BLaER1 (cell line): ENCODE results near the gene AGBL1.

Experiments used
- H3K27ac ChIP-seq: shearing (Covaris generic); formaldehyde crosslinking; 2 replicates; pipeline ENCODE4 v1.8.1; 2022
- H3K27me3 ChIP-seq: shearing (Covaris generic); formaldehyde crosslinking; 2 replicates; pipeline ENCODE4 v1.8.1; 2022
- H3K36me3 ChIP-seq: shearing (Covaris generic); formaldehyde crosslinking; 2 replicates; pipeline ENCODE4 v1.8.1; 2022
- H3K4me1 ChIP-seq: shearing (Covaris generic); formaldehyde crosslinking; 2 replicates; pipeline ENCODE4 v1.8.1; 2022
- H3K4me2 ChIP-seq: shearing (Covaris generic); formaldehyde crosslinking; 2 replicates; pipeline ENCODE4 v1.8.1; 2022
- H3K4me3 ChIP-seq: shearing (Covaris generic); formaldehyde crosslinking; 2 replicates; pipeline ENCODE4 v1.8.1; 2022
- H3K9ac ChIP-seq: shearing (Covaris generic); formaldehyde crosslinking; 2 replicates; pipeline ENCODE4 v1.8.1; 2022
- H3K9me3 ChIP-seq: shearing (Covaris generic); formaldehyde crosslinking; 2 replicates; pipeline ENCODE4 v1.8.1; 2022
- H4K20me1 ChIP-seq: shearing (Covaris generic); formaldehyde crosslinking; 2 replicates; pipeline ENCODE4 v1.8.1; 2022
- Cebpa-rat ChIP-seq: shearing (Covaris generic); IDR thresholded peaks from 2 replicates; pipeline ENCODE4 v1.8.1; 2022

The AGBL1 gene

GRCh38 chr15:86375733-86376280 lies 296.1 kb downstream of the AGBL1 start:
- peaks cover 10% of the 10 kb centered on the region for H3K9me3 ChIP-seq

GRCh38 chr15:86377914-86378313 lies 298.2 kb downstream of the AGBL1 start:
- no peaks in the 10 kb centered on the region for H3K4me1 ChIP-seq
- H3K4me3 ChIP-seq, result no peak overlapping the region
- no peaks in the 10 kb centered on the region for H4K20me1 ChIP-seq
- H3K36me3 ChIP-seq, result no peaks in the 10 kb centered on the region
- no peaks in the 10 kb centered on the region for H3K27me3 ChIP-seq
- TF ChIP-seq Cebpa-rat, result no peak
- no peak overlapping the region for H3K4me2 ChIP-seq
- no peak overlapping the region for H3K9ac ChIP-seq
- H3K9me3 ChIP-seq, result peaks cover 10% of the 10 kb centered on the region
- no peak overlapping the region for H3K27ac ChIP-seq

More at GRCh38 chr15:86375733-86376280, 296.1 kb downstream of the AGBL1 start:
- no peak for TF ChIP-seq Cebpa-rat
- Histone ChIP-seq H3K9ac (no peak overlapping the region), H3K4me2 (no peak overlapping the region), H3K27ac (no peak overlapping the region), H4K20me1 (no peaks in the 10 kb centered on the region), H3K4me3 (no peak overlapping the region), H3K4me1 (no peaks in the 10 kb centered on the region), H3K27me3 (no peaks in the 10 kb centered on the region), H3K36me3 (no peaks in the 10 kb centered on the region)

GRCh38 chr15:86382341-86382740 lies 302.7 kb downstream of the AGBL1 start:
- no peak overlapping the region for H3K27ac ChIP-seq
- H3K4me3 ChIP-seq, result no peak overlapping the region
- no peak overlapping the region for H3K4me2 ChIP-seq
- no peaks in the 10 kb centered on the region for H4K20me1 ChIP-seq
- TF ChIP-seq Cebpa-rat, result no peak
- H3K36me3 ChIP-seq, result no peaks in the 10 kb centered on the region
- H3K4me1 ChIP-seq, result no peaks in the 10 kb centered on the region
- no peak overlapping the region for H3K9ac ChIP-seq
- H3K9me3 ChIP-seq, result no peaks in the 10 kb centered on the region
- H3K27me3 ChIP-seq, result no peaks in the 10 kb centered on the region

GRCh38 chr15:86383611-86384010 lies 303.9 kb downstream of the AGBL1 start:
- Histone ChIP-seq H3K36me3 (no peaks in the 10 kb centered on the region), H4K20me1 (no peaks in the 10 kb centered on the region), H3K27me3 (no peaks in the 10 kb centered on the region), H3K4me1 (no peaks in the 10 kb centered on the region), H3K9ac (no peak overlapping the region), H3K9me3 (no peaks in the 10 kb centered on the region), H3K4me3 (no peak overlapping the region), H3K4me2 (no peak overlapping the region), H3K27ac (no peak overlapping the region)
- TF ChIP-seq Cebpa-rat, result no peak

- Histone ChIP-seq H3K36me3 (no peaks in the 10 kb centered on the region), H3K4me3 (no peak overlapping the region), H3K9me3 (no peaks in the 10 kb centered on the region), H3K4me1 (no peaks in the 10 kb centered on the region), H4K20me1 (no peaks in the 10 kb centered on the region), H3K27me3 (no peaks in the 10 kb centered on the region), H3K4me2 (no peak overlapping the region), H3K27ac (no peak overlapping the region), H3K9ac (no peak overlapping the region)
- TF ChIP-seq Cebpa-rat, result no peak
Observed at GRCh38 chr15:86384186-86384585, 304.5 kb downstream of the AGBL1 start.

GRCh38 chr15:86392296-86392695 lies 312.6 kb downstream of the AGBL1 start:
- Histone ChIP-seq H3K4me2 (no peak overlapping the region), H3K4me1 (no peaks in the 10 kb centered on the region), H3K9me3 (no peaks in the 10 kb centered on the region), H3K27ac (no peak overlapping the region), H3K36me3 (no peaks in the 10 kb centered on the region), H4K20me1 (no peaks in the 10 kb centered on the region), H3K27me3 (no peaks in the 10 kb centered on the region), H3K9ac (no peak overlapping the region), H3K4me3 (no peak overlapping the region)
- no peak for TF ChIP-seq Cebpa-rat

DNA sequence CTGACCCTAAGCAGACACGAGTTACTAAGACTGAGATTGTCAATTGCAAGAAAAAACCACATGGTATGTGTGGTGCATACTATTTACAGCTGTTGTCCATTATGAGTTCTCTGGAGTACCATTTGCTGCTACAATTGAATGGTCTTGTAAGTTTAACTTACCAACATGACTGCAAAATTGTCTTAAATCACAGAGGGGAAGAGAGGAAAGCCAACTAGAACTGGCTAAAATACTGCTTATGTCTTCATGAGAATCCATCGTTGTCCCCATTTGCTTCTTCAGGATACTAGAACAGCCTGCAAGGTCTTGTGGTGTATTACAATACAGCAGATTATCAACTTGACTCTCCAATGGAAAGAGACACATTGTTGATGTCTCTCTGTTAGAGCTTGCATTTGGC lies 313.2 kb downstream of the AGBL1 start:
- no peak overlapping the region for H3K9ac ChIP-seq
- H3K4me3 ChIP-seq, result no peak overlapping the region
- no peaks in the 10 kb centered on the region for H3K9me3 ChIP-seq

DNA sequence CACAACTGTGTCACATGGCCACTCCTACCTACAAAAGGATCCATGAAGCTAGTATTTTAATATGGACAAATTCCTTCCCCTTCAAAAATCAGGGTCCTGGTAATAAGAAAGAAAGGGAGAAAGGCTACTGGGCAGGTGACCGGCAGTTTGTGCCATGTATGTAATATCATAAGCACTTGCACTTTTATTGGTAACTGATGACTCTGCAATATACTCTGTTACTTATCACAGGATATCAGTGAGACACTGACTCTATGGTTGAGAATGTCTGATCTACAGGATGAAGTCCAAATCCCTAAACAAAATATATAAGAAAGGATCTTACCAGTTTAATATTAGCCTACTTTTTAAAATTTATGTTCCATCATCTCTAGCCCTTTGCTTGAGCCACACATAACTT lies 315.2 kb downstream of the AGBL1 start:
- no peak overlapping the region for H3K4me3 ChIP-seq
- H3K4me1 ChIP-seq, result no peaks in the 10 kb centered on the region
- no peak for TF ChIP-seq Cebpa-rat
- no peaks in the 10 kb centered on the region for H3K27me3 ChIP-seq
- no peaks in the 10 kb centered on the region for H3K9me3 ChIP-seq
- no peak overlapping the region for H3K4me2 ChIP-seq
- no peaks in the 10 kb centered on the region for H4K20me1 ChIP-seq
- H3K36me3 ChIP-seq, result no peaks in the 10 kb centered on the region
- no peak overlapping the region for H3K9ac ChIP-seq
- no peak overlapping the region for H3K27ac ChIP-seq

More for the DNA sequence above, 313.2 kb downstream of the AGBL1 start:
- no peaks in the 10 kb centered on the region for H3K27me3 ChIP-seq
- H3K4me2 ChIP-seq, result no peak overlapping the region
- no peak overlapping the region for H3K27ac ChIP-seq
- H4K20me1 ChIP-seq, result no peaks in the 10 kb centered on the region
- no peaks in the 10 kb centered on the region for H3K4me1 ChIP-seq
- TF ChIP-seq Cebpa-rat, result no peak
- H3K36me3 ChIP-seq, result no peaks in the 10 kb centered on the region

DNA sequence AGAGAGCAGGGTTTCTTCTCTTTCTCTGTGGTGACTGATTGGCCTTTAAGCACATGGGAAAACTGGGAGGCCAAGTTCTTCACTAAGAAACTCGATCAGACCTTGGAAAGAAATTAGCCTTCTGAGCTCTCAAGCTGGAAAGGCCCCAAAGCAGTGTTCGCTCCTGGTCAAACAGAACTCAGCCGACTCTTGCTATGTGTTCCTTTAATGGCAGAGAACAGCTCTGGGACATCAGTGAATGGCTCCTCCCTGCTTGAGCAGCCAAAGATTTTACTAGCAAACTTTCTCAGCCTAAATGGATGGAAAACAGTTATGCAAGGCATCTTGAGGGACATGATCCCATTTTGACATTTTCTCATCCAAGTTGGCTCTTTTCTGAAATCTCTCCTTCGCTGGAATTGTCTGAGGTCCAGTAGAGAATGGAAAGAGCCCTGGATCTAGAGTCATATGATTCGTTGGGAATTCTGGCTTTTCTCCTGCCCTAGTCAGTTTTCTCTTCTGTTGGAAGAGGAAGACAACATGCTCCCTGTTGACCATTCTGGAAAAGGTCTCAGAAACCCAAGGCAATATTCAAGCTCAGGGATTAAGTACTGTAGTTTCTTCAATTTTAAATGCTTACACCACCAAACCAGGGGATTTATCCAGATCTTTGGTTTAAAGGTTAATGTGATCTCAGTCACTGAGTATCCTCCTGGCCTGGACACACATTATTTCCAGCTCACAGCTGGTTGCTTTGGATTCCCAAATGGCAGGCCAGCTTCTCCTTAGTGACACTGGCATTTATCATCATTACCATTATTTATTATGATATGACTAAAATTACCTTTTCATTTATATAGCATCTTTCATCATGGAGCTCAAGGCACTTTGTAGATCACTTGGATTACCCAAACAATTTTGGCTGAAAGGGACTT lies 319.6 kb downstream of the AGBL1 start:
- Histone ChIP-seq H3K4me1 (no peaks in the 10 kb centered on the region), H3K36me3 (no peaks in the 10 kb centered on the region), H3K27ac (no peak overlapping the region), H3K27me3 (no peaks in the 10 kb centered on the region), H3K9me3 (no peaks in the 10 kb centered on the region), H3K4me3 (no peak overlapping the region), H3K4me2 (no peak overlapping the region), H4K20me1 (no peaks in the 10 kb centered on the region), H3K9ac (no peak overlapping the region)
- no peak for TF ChIP-seq Cebpa-rat

GRCh38 chr15:86403221-86403620 lies 323.6 kb downstream of the AGBL1 start:
- H3K4me3 ChIP-seq, result no peak overlapping the region
- H4K20me1 ChIP-seq, result no peaks in the 10 kb centered on the region
- no peaks in the 10 kb centered on the region for H3K4me1 ChIP-seq
- H3K9me3 ChIP-seq, result no peaks in the 10 kb centered on the region
- H3K27ac ChIP-seq, result no peak overlapping the region
- no peaks in the 10 kb centered on the region for H3K36me3 ChIP-seq
- no peak for TF ChIP-seq Cebpa-rat
- H3K9ac ChIP-seq, result no peak overlapping the region
- no peaks in the 10 kb centered on the region for H3K27me3 ChIP-seq
- H3K4me2 ChIP-seq, result no peak overlapping the region
